NCI-H82 treated with DMSO at 0.1 percent for 48 hours (cell line): Measurements from ENCODE around the gene OR2B6.
"Not testable (repeated sequence)": the region's sequence is repeated elsewhere in the genome, so short reads cannot be mapped to it uniquely, and the experiment has no call there.

Experiments used
- DNase-seq: peaks from one replicate; lab custom pipeline; 2025; ENCODE audit not compliant: unreplicated experiment; lab: John Stamatoyannopoulos, UW

The OR2B6 gene

DNA sequence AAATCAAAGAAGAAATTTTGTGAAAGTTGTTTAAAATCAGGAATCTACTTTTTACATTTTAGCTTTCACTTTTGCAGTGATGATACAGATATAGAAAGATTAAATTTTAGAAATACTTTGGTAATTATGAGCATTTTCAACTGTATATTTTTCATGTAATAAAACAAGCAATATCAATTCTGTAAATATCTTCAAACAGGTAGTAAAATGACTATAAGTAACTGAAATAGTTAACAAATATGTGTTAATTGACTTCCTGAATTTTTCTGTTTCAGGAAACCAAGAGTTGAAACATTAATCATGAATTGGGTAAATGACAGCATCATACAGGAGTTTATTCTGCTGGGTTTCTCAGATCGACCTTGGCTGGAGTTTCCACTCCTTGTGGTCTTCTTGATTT, at the start of gene OR2B6:
OR2B6 (plus strand) TSS at position 301 of the 400 bp plus-strand sequence; CDS start at position 301, 0 bp downstream.
- DNase-seq = no peak

DNA sequence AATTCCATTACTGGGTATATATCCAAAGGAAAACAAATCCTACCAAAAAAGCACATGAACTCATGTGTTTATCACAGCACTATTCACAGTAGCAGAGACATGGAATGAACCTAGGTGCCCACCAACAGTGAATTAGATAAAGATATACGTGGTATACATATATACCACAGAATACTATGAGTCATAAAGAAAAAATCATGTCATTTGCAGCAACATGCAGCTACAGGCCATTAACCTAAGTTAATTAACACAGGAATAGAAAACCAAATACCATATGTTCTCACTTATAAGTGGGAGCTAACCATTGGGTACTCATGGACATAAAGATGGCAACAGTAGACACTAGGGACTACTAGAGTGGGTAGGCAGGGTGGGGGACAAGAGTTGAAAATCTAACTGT, 49.0 kb upstream of the OR2B6 start:
- DNase-seq = no peak

DNA sequence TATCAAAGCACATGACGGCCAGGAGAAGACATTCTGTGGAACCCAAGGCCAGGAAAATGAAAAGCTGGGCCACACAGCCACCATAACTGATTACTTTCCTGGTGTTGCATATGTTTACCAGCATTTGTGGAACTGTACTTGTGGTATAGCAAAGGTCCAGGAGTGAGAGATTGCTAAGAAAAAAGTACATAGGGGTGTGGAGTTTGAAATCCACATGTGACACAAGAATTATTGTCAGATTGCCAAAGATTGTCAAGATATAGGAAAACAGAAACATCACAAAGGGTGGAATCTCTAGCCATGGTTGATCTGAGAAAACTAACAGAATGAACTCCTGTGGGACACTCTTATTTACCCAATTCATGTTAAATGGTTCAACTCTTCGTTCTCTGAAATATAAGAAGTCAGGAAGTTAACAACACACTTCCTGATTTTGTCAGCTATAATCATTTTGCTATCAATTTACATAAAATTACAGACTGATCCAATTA, 45.0 kb upstream of the OR2B6 start, which contains the start of gene OR2B2:
OR2B2 (minus strand) TSS at position 441 of the 491 bp plus-strand sequence; CDS start at position 364, 77 bp downstream.
- no peak for DNase-seq

DNA sequence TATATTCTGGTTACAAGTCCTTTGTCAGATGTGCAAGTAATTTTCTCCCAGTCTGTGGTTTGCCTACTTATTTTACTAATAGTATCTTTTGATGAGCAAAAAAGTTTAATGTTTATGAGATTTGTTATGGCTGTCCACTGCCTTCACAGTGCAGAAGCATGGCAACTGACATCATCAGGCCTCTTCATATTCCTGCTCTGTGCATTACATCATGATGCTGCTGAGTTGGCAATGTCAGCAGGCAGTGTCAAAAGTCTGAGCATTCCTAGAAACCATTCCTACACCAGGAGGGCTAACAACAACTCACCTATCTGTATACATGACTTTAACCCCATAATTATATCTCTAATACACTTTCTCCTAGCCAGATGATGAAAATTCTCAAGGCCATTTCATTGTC, 34.1 kb upstream of the OR2B6 start:
- DNase-seq = no peak

DNA sequence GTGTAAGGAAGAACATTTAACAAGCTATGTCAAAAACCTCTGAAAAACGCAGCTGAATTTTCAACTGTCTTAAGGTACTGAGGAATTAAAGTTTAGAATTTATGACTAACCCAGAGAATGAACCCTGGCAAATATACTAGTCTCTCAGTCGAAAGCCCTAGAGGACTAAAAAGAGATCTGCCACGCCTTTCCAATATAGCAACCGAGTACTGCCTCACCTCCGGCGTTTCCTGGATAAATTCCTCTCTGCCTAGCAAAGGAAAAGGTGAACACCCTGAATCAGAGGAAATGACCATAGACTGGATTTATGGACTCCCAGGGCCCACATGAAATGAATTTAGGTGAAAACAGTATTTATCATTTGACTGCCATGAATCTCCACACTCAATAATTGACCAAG, 32.9 kb upstream of the OR2B6 start:
- no peak for DNase-seq

DNA sequence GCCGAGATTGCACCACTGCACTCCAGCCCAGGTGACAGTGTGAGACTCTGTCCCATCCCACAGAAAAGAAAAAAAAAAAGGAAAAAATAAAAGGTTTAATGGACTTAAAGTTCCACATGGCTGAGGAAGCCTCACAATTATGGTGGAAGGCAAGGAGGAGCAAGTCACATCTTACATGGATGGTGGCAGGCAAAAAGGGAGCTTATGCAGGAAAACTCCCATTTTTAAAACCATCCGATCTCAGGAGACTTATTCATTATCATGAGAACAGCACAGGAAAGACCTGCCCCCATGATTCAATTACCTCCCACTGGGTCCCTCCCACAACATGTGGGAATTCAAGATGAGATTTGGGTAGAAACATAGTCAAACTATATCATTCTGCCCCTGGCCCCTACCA, 29.0 kb upstream of the OR2B6 start:
- DNase-seq = not testable (repeated sequence)

DNA sequence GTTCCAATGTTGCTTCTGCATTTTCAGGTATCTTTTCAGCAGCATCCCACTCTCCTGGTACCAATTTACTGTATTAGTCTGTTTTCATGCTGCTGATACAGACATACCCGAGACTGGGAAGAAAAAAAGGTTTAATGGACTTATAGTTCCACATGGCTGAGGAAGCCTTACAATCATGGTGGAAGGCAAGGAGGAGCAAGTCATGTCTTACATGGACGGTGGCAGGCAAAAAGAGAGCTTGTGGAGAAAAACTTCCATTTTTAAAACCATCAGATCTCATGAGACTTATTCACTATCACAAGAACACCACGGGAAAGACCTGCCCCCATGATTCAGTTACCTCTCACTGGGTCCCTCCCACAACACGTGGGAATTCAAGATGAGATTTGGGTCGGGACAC, 27.1 kb upstream of the OR2B6 start:
- DNase-seq = not testable (repeated sequence)

DNA sequence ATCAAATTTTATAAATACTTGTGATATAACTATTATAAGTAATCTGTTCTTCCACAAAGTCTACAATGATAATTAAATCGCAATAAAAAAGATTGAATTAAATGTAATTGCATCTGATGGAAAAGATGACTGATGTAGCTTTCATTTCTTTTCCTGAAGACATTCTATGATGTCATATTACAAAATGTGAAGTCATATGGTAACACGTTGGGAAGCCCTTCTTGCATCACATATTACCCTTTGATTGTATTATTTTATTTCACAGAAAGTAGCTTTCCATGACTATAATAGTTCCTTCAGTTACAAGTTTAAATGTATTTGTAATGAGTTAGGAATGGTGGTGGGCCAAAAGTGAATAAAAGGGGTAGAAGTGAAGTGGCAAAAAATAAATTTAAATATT, 25.8 kb upstream of the OR2B6 start:
- DNase-seq = no peak

DNA sequence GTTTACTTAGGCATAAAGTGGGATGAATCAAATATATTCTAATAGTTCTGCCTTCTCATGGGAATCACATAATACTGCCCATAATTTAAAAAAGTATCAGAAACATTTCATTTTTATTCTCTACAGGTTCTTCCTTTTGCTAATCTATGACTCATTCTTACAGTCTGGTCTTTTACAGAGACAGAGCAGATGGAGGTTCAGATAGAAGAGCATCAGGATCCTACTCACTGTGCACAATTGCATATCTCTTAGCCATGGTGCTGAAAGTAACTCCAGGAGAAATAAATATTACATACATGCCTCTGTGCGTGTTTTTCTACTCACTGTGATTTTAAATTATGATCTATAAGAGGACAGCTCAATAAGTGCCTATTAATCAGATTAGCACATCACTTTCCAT, 16.3 kb upstream of the OR2B6 start:
- DNase-seq = no peak

DNA sequence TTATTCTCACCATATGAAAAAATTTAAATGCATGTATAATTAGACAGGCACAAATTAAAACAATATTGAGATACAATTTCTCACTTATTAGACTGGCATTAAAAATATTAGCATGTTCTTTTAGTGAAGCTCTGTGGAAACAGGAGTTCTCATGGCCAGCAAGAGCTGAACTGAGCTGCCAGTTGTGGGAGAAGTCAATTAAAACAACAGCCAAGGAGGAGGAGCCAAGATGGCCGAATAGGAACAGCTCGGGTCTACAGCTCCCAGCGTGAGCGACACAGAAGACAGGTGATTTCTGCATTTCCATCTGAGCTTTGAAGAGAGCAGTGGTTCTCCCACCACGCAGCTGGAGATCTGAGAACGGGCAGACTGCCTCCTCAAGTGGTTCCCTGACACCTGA, 14.0 kb upstream of the OR2B6 start:
- not testable (repeated sequence) for DNase-seq

DNA sequence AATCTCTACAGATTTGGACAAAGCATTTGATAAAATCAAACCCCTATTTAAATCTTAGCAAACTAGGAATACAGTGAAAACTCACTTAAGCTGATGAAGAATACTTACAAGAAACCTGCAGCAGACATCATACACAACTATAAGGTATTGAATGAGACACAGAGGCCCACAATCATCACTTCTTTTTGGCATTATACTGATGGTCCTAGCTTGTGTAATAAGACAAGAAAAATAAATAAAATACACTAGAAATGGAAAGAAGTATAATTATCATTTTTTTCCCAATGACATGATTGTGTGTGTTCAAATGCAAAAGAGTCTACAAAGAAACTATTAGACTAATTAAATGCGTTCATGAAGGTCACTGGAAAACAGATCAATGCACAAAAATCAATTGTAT, 8.8 kb upstream of the OR2B6 start:
- DNase-seq = no peak

DNA sequence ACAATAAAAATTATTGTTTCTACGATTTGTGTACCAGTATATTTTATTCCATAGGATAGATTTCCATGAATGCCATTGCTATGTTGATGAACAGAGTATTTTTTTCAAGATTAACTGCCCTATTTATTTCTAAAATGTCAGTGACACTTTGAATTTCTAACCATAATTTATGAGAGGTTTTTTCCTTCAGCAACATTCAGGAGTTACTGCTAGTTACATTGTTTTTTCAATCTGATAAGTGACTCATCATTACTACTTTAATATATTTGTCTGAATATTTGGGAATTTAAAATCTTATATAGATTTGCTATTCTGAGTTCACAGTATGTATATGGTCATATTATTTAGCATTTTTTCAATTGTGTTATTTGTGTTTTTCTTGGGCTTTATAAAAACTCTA, 6.0 kb upstream of the OR2B6 start:
- DNase-seq = no peak

DNA sequence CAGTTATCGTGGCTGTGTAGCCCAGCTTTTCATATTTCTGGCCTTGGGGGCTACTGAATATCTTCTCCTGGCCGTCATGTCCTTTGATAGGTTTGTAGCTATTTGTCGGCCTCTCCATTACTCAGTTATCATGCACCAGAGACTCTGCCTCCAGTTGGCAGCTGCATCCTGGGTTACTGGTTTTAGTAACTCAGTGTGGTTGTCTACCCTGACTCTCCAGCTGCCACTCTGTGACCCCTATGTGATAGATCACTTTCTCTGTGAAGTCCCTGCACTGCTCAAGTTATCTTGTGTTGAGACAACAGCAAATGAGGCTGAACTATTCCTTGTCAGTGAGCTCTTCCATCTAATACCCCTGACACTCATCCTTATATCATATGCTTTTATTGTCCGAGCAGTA, 475 bp downstream of the OR2B6 start:
- DNase-seq = no peak

DNA sequence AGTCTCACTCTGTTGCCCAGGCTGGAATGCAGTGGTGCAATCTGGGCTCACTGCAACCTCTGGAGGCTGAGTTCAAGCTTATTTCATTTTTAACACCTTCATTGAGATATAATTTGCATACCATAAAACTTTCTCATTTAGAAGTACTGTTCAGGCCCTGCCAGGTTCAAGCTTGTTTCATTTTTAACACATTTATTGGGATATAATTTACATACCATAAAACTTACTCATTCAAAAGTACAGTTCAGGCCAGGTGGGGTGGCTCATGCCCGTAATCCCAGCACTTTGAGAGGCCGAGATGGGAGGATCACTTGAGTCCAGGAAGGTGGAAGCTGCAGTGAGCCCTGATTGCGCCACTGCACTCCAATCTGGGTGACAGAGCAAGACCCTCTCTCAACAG, 5.5 kb downstream of the OR2B6 start:
- DNase-seq = no peak

DNA sequence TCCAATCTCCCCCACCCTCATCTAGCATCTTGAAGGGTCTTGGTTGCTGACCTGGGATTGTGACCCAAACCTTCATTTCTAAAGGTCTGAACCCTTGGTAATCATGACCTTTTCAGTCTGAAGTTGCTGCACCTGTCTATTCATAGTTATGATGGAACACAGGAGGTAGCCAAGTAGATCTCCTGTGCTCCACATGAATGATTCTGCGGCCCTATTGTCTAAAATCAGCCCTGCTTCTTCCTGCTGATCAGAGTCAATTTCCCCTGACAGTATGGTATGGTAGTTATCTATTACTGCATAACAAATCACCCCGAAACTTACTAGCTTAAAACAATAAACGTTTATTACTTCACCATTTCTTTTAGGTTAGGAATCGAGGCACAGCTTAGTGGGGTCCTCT, 9.0 kb downstream of the OR2B6 start:
- no peak for DNase-seq

DNA sequence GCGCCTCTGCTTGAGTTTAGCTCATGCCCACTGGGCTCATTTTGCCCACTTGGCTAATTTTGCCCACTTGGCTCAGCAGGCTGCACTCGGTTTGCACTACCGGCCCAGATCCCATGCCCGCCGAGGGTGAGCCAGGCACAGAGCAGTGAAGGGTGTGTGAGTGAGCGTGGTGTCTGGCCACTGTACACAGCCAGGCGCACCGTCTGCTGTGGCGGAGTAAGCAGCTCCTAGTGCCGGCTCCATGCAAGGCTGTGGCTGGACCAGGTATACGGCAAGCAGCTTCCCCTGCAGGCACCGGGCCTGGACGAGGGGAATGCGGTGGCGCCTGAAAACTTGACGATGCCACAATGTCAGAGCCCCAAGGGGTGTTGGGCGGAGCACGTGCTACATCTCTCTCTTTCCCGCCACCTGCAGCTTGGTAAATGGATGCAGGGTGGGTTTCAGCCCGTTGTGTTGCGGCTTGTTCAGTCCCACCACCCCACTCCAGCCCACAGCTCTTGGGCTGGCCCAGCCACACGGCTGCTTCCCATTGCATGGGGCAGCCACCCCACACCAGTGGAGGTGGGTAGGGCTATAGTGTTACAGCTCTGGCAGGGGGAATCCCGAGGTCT, 9.9 kb downstream of the OR2B6 start:
- no peak for DNase-seq

DNA sequence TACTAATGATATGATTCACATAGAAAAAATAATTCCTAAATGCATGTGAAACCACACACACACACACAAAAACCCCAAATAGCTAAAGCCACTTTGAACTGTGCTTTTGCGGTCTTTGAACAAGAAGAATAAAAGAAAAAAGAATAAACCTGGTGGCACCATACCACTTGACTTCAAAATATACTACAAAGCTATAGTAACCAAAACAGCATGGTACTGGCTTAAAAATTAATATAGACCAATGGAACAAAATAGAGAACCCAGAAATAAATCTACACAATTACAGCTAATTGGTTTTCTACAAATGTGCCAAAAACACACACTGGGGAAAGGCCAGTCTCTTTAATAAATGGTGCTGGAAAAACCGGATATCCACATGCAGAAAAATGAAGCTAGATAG, 13.4 kb downstream of the OR2B6 start:
- DNase-seq = no peak

DNA sequence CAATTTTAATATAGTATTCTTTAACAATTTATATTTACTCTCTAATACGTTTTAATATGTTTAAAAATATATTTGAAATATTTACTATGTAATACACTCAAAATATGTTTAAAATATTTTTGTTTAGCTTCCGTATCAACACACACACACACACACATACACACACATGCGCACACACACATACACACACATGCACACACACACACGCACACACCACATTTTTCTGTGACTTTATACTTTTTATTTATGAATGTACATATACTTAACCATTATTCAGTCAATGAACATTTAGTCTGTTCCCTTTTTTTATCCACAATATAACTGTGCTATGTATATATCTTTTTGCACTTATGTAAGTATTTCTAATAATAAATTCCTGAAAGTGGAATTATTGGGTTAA, 15.7 kb downstream of the OR2B6 start:
- DNase-seq = no peak

DNA sequence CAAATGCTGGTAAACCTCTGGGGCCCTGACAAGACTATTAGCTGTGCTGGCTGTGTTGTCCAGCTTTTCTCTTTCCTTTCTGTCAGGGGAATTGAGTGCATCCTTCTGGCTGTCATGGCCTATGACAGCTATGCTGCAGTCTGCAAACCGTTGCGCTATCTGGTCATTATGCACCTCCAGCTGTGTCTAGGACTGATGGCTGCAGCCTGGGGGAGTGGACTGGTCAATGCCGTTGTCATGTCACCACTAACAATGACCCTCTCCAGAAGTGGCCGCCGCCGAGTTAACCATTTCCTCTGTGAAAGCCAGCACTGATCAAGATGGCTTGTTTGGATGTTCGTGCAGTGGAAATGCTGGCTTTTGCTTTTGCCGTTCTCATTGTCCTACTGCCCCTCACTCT, 20.3 kb downstream of the OR2B6 start:
- DNase-seq = no peak

DNA sequence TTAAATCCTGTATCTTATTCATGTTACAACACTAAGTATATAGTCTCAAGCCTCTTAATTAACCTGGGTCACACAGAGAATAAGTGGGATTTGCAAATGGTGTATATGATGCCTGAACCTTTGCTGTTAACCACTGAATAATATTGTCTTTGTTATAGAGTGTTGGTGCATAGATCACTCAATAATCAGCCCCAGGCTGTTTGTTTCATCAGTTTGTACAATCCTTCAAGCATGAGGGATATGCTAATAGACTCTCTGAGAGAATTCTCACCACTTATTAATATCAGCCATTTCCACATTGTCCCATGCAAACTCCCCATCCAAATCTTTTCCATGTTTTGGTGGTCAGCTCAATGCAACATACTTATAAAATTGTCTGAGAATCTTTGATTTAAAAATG, 21.7 kb downstream of the OR2B6 start:
- DNase-seq = no peak

DNA sequence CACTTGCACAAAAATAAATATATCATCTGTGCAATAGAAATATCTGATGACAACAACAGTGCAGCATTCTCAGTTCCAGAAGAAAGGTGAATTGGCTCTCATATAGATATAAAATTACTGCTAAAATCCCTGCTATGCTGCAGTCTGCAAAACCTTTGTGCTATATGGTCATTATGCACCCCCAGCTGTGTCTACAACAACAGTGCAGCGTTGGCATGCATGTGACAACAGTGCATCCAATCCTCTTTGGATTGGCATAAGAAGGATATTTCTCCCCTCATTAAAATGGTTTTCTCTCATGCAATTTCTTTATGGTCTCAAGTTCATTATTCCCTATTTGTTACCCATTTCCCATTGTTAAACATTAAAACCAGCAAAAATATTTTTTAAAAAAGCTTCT, 23.1 kb downstream of the OR2B6 start:
- no peak for DNase-seq

DNA sequence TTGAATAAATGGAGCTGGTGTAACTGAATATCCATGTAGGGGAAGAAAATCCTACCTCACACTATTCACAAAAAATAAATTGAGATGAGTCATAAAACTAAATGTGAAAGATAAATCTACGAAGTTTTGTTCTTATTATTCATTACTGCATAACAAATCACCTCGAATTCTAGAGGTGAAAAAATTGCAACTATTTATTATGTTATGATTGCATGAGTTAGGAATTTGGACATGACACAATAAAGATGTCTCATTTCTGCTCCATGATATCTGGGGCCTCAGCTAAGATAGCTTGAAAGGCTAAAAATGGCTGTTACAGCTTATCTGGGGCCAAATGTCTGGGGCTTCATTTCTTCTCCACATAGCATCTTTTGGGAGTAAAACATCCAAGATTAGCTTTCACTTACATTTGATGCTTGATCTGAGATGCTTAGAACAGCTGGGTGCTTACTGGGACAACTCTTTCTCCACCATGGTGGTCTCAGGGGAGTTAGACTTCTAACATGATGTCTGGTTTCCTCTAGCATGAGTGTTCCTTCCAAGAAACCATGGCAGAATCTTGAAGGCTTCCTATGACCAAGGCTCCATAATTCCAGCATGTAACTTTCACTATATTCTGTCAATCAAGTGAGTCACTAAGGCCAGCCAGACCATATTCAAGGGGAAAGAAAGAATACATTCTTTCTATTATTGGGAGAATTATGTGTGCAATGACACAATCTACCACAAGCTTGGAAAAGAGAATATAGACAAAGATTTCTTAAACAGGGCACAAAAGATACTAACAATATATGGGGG, 30.1 kb downstream of the OR2B6 start:
- DNase-seq = no peak

DNA sequence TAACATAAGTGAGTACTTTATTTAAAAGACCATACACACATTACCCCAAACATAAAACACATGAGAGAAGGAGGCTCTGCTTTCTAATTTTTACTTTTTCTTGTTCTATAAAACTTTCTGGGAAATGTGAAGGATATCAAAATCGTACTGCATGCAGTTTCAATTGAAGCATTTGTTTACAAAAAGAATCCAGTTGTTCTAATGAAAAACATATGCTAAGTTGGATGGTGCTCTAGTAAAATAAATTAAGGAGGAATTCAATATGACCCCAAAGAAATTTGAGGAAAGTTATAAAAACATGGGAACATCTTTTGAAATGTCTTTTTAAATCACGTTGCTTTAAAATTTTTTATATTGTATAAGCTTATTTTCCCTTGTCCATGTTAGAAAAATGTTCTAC, 37.6 kb downstream of the OR2B6 start:
- no peak for DNase-seq
